Type B pancreatic cell (in vitro differentiated cells): ENCODE results near the gene RFX3. TPM values are rescaled to one million over a fixed set of nuclear protein-coding genes. Genes with fewer than 3 reads are reported as not detected.

Experiments
- DNase-seq: peaks from one replicate; pipeline ENCODE4 v3.0.0; 2021; ENCODE audit warnings: mixed read lengths; ENCODE audit not compliant: unreplicated experiment; ENCODE audit errors: extremely low spot score
- H3K27ac Mint-ChIP-seq: 2 replicates; pipeline ENCODE4 v1.8.0; 2021; ENCODE audit warnings: mild to moderate bottlenecking, mixed read lengths
- H3K27me3 Mint-ChIP-seq: 2 replicates; pipeline ENCODE4 v1.8.0; 2021; ENCODE audit warnings: mixed read lengths
- H3K36me3 Mint-ChIP-seq: 2 replicates; pipeline ENCODE4 v1.8.0; 2021; ENCODE audit warnings: mixed read lengths
- H3K4me1 Mint-ChIP-seq: one replicate; pipeline ENCODE4 v1.8.0; 2021; ENCODE audit warnings: mixed read lengths; ENCODE audit not compliant: unreplicated experiment
- H3K4me3 Mint-ChIP-seq: 2 replicates; pipeline ENCODE4 v1.8.0; 2021; ENCODE audit warnings: mild to moderate bottlenecking, mixed read lengths
- H3K9me3 Mint-ChIP-seq: 2 replicates; pipeline ENCODE4 v1.8.0; 2021; ENCODE audit warnings: mixed read lengths
- CTCF ChIP-seq: fragments of 200-600 bp; sonication (generic); conservative IDR thresholded peaks from 2 replicates; pipeline ENCODE4 v1.5.0; 2021; ENCODE audit warnings: antibody characterized with exemption, mild to moderate bottlenecking
- total RNA-seq: library from RNA; stranded (reverse); gene quantifications from 2 replicates; pipeline ENCODE4 v1.2.1, GENCODE V29; 2021; ENCODE audit warnings: low replicate concordance

Gene RFX3
- total RNA-seq, 1 donor from 2014 or later, result 42.5 TPM

- no peaks in the 10 kb centered on the region for H3K27me3 Mint-ChIP-seq
- H3K27ac Mint-ChIP-seq, result peak overlapping the region; percentile 74
- no peak for DNase-seq
- H3K4me1 Mint-ChIP-seq, result peaks cover 28% of the 10 kb centered on the region
- H3K36me3 Mint-ChIP-seq, result peaks cover 8% of the 10 kb centered on the region
- H3K9me3 Mint-ChIP-seq, result no peaks in the 10 kb centered on the region
- TF ChIP-seq CTCF, result no peak
- no peak overlapping the region for H3K4me3 Mint-ChIP-seq
Observed at GRCh38 chr9:3508078-3508431, 17.7 kb downstream of the RFX3 start.

GRCh38 chr9:3507395-3508077 lies 18.3 kb downstream of the RFX3 start:
- H3K27ac Mint-ChIP-seq, result no peak overlapping the region
- H3K9me3 Mint-ChIP-seq, result no peaks in the 10 kb centered on the region
- no peak for DNase-seq
- H3K27me3 Mint-ChIP-seq, result no peaks in the 10 kb centered on the region
- peaks cover 28% of the 10 kb centered on the region for H3K4me1 Mint-ChIP-seq
- peaks cover 8% of the 10 kb centered on the region for H3K36me3 Mint-ChIP-seq
- no peak overlapping the region for H3K4me3 Mint-ChIP-seq
- no peak for TF ChIP-seq CTCF

- Mint-ChIP-seq H3K4me3 (no peak overlapping the region), H3K4me1 (peaks cover 24% of the 10 kb centered on the region), H3K27ac (no peak overlapping the region), H3K27me3 (no peaks in the 10 kb centered on the region), H3K9me3 (no peaks in the 10 kb centered on the region), H3K36me3 (peaks cover 10% of the 10 kb centered on the region)
- no peak for TF ChIP-seq CTCF
- DNase-seq, result no peak
Observed at GRCh38 chr9:3506164-3506563, 19.6 kb downstream of the RFX3 start.

- TF ChIP-seq CTCF, result no peak
- H3K27ac Mint-ChIP-seq, result no peak overlapping the region
- H3K4me1 Mint-ChIP-seq, result peaks cover 26% of the 10 kb centered on the region
- peaks cover 13% of the 10 kb centered on the region for H3K36me3 Mint-ChIP-seq
- H3K9me3 Mint-ChIP-seq, result no peaks in the 10 kb centered on the region
- H3K4me3 Mint-ChIP-seq, result no peak overlapping the region
- H3K27me3 Mint-ChIP-seq, result no peaks in the 10 kb centered on the region
- no peak for DNase-seq
Observed at GRCh38 chr9:3502560-3503398, 23.0 kb downstream of the RFX3 start.

GRCh38 chr9:3500044-3500443 lies 25.8 kb downstream of the RFX3 start:
- Mint-ChIP-seq H3K27ac (peak overlapping the region; percentile 8), H3K36me3 (peaks cover 8% of the 10 kb centered on the region), H3K4me3 (peak overlapping the region; percentile 23), H3K9me3 (no peaks in the 10 kb centered on the region), H3K4me1 (peaks cover 28% of the 10 kb centered on the region), H3K27me3 (no peaks in the 10 kb centered on the region)
- TF ChIP-seq CTCF, result no peak
- no peak for DNase-seq
